CD4-positive, alpha-beta T cell treated with Interleukin-17A for 4 hours (primary cell): ENCODE results near the gene A3GALT2.

Experiments
- DNase-seq: peaks from one replicate; pipeline ENCODE4 v3.0.0-alpha.2; 2020; ENCODE audit warnings: mixed read lengths

A3GALT2 gene

GRCh38 chr1:33270379-33270778 is 50.5 kb downstream of the A3GALT2 start:
- DNase-seq, result no peak

GRCh38 chr1:33269621-33270020 is 51.3 kb downstream of the A3GALT2 start:
- no peak for DNase-seq

GRCh38 chr1:33268927-33269610 is 51.8 kb downstream of the A3GALT2 start:
- DNase-seq, result no peak

- DNase-seq, result no peak
These were observed 52.4 kb downstream of the A3GALT2 start for GRCh38 chr1:33268457-33268856.

GRCh38 chr1:33267468-33268205 is 53.3 kb downstream of the A3GALT2 start:
- DNase-seq, result no peak

- DNase-seq, result no peak
These were observed 54.1 kb downstream of the A3GALT2 start for GRCh38 chr1:33266766-33267165.

- DNase-seq, result no peak
These were observed 54.9 kb downstream of the A3GALT2 start for GRCh38 chr1:33265780-33266605.

GRCh38 chr1:33263890-33264504 is 56.9 kb downstream of the A3GALT2 start:
- DNase-seq, result no peak

- DNase-seq, result no peak
These were observed 59.6 kb downstream of the A3GALT2 start for GRCh38 chr1:33261344-33261743.

GRCh38 chr1:33260439-33260838 is 60.5 kb downstream of the A3GALT2 start:
- DNase-seq, result no peak

- no peak for DNase-seq
These were observed 61.0 kb downstream of the A3GALT2 start for GRCh38 chr1:33259879-33260278.

- DNase-seq, result no peak
These were observed 62.1 kb downstream of the A3GALT2 start for GRCh38 chr1:33258788-33259274.

- no peak for DNase-seq
These were observed 62.9 kb downstream of the A3GALT2 start for GRCh38 chr1:33257772-33258712.

- no peak for DNase-seq
These were observed 63.6 kb downstream of the A3GALT2 start for GRCh38 chr1:33257207-33257771.
